Measurements from ENCODE around the gene C2orf80.
"Not testable (repeated sequence)": the region's sequence is repeated elsewhere in the genome, so short reads cannot be mapped to it uniquely, and the experiment has no call there.

The C2orf80 gene

GRCh38 chr2:208189810-208190503 lies at the start of gene C2orf80:
Gene C2orf80, minus strand, starts transcription at chr2:208190030. Its CDS starts 3,044 bp downstream, at chr2:208186986.
- no peak for DNase-seq (ENCODE audit: low read depth in 2 of 2)

GRCh38 chr2:208235860-208236259 lies 46.0 kb upstream of the C2orf80 start:
- DNase-seq (ENCODE audit: low read depth in 2 of 2): no peak

- no peak for DNase-seq (ENCODE audit: low read depth in 2 of 2)
Observed at GRCh38 chr2:208234786-208235185, 45.0 kb upstream of the C2orf80 start.

GRCh38 chr2:208228476-208228875 lies 38.6 kb upstream of the C2orf80 start:
- no peak for DNase-seq (ENCODE audit: low read depth in 2 of 2)

GRCh38 chr2:208227581-208228232 lies 37.9 kb upstream of the C2orf80 start:
- DNase-seq (ENCODE audit: low read depth in 2 of 2): no peak

- no peak for DNase-seq (ENCODE audit: low read depth in 2 of 2)
Observed at GRCh38 chr2:208224802-208225201, 35.0 kb upstream of the C2orf80 start.

GRCh38 chr2:208222351-208222750 lies 32.5 kb upstream of the C2orf80 start:
- DNase-seq (ENCODE audit: low read depth in 2 of 2): peak; percentile 3 to 4

- not testable (repeated sequence) for DNase-seq (ENCODE audit: low read depth in 2 of 2)
Observed at GRCh38 chr2:208221873-208222272, 32.0 kb upstream of the C2orf80 start.

- no peak for DNase-seq (ENCODE audit: low read depth in 2 of 2)
Observed at GRCh38 chr2:208210688-208211451, 21.0 kb upstream of the C2orf80 start.

- no peak for DNase-seq (ENCODE audit: low read depth in 2 of 2)
Observed at GRCh38 chr2:208208335-208209085, 18.7 kb upstream of the C2orf80 start.

GRCh38 chr2:208207769-208208168 lies 17.9 kb upstream of the C2orf80 start:
- DNase-seq (ENCODE audit: low read depth in 2 of 2): no peak

- DNase-seq (ENCODE audit: low read depth in 2 of 2): no peak
Observed at GRCh38 chr2:208204166-208204565, 14.3 kb upstream of the C2orf80 start.

GRCh38 chr2:208195531-208195930 lies 5.7 kb upstream of the C2orf80 start:
- no peak for DNase-seq (ENCODE audit: low read depth in 2 of 2)

- no peak for DNase-seq (ENCODE audit: low read depth in 2 of 2)
Observed at GRCh38 chr2:208192611-208193236, 2.9 kb upstream of the C2orf80 start.

- DNase-seq (ENCODE audit: low read depth in 2 of 2): no peak
Observed at GRCh38 chr2:208189069-208189809, 591 bp downstream of the C2orf80 start.

GRCh38 chr2:208186893-208187292 lies 2.9 kb downstream of the C2orf80 start:
- DNase-seq (ENCODE audit: low read depth in 2 of 2): no peak

GRCh38 chr2:208186465-208186864 lies 3.4 kb downstream of the C2orf80 start:
- DNase-seq (ENCODE audit: low read depth in 2 of 2): no peak

GRCh38 chr2:208183972-208184705 lies 5.7 kb downstream of the C2orf80 start:
- no peak for DNase-seq (ENCODE audit: low read depth in 2 of 2)

GRCh38 chr2:208183526-208183925 lies 6.3 kb downstream of the C2orf80 start:
- DNase-seq (ENCODE audit: low read depth in 2 of 2): no peak

GRCh38 chr2:208182835-208183234 lies 7.0 kb downstream of the C2orf80 start:
- DNase-seq (ENCODE audit: low read depth in 2 of 2): no peak
